Fibroblast of skin of right quadriceps (primary cell): ENCODE measurements around the gene KNG1.
"Not testable (repeated sequence)": the region's sequence is repeated elsewhere in the genome, so short reads cannot be mapped to it uniquely, and the experiment has no call there.

Experiments used
- DNase-seq: peaks from one replicate; pipeline ENCODE4 v3.0.0-alpha.2; 2013

The KNG1 gene

GRCh38 chr3:186717039-186717457, at the start of gene KNG1:
Gene KNG1, plus strand, starts transcription at chr3:186717359. Its CDS starts 184 bp downstream, at chr3:186717543.
- no peak for DNase-seq

- DNase-seq = no peak
Measured at GRCh38 chr3:186668426-186668825, 48.7 kb upstream of the KNG1 start.

- no peak for DNase-seq
Measured at GRCh38 chr3:186669378-186670084, 47.6 kb upstream of the KNG1 start.

GRCh38 chr3:186670155-186670554, 47.0 kb upstream of the KNG1 start:
- no peak for DNase-seq

GRCh38 chr3:186671051-186671450, 46.1 kb upstream of the KNG1 start:
- no peak for DNase-seq

GRCh38 chr3:186678604-186679003, 38.6 kb upstream of the KNG1 start:
- no peak for DNase-seq

- no peak for DNase-seq
Measured at GRCh38 chr3:186679151-186679550, 38.0 kb upstream of the KNG1 start.

GRCh38 chr3:186680869-186681268, 36.3 kb upstream of the KNG1 start:
- DNase-seq = no peak

- no peak for DNase-seq
Measured at GRCh38 chr3:186682812-186683211, 34.3 kb upstream of the KNG1 start.

GRCh38 chr3:186683979-186684378, 33.2 kb upstream of the KNG1 start:
- DNase-seq = no peak

- DNase-seq = not testable (repeated sequence)
Measured at GRCh38 chr3:186686475-186686874, 30.7 kb upstream of the KNG1 start.

GRCh38 chr3:186687120-186687651, 30.0 kb upstream of the KNG1 start:
- no peak for DNase-seq

- DNase-seq = not testable (repeated sequence)
Measured at GRCh38 chr3:186690304-186690703, 26.9 kb upstream of the KNG1 start.

- no peak for DNase-seq
Measured at GRCh38 chr3:186691676-186692075, 25.5 kb upstream of the KNG1 start.

- DNase-seq = no peak
Measured at GRCh38 chr3:186693843-186694242, 23.3 kb upstream of the KNG1 start.

GRCh38 chr3:186694288-186695032, 22.7 kb upstream of the KNG1 start:
- no peak for DNase-seq

- DNase-seq = no peak
Measured at GRCh38 chr3:186696522-186696921, 20.6 kb upstream of the KNG1 start.

GRCh38 chr3:186697510-186697909, 19.6 kb upstream of the KNG1 start:
- DNase-seq = no peak

GRCh38 chr3:186700267-186700666, 16.9 kb upstream of the KNG1 start:
- DNase-seq = no peak

- DNase-seq = not testable (repeated sequence)
Measured at GRCh38 chr3:186702451-186702850, 14.7 kb upstream of the KNG1 start.

- no peak for DNase-seq
Measured at GRCh38 chr3:186705882-186706780, 11.0 kb upstream of the KNG1 start.

- DNase-seq = no peak
Measured at GRCh38 chr3:186708983-186709679, 8.0 kb upstream of the KNG1 start.
